Stimulated activated CD4-positive, alpha-beta T cell treated with anti-CD3 and anti-CD28 coated beads, Interleukin-12 subunit alpha, Interleukin-12 subunit beta, amount 100 ng/mL, for 24 hours (primary cell): ENCODE results near the gene SPDYC.
"Not testable (repeated sequence)": the region's sequence is repeated elsewhere in the genome, so short reads cannot be mapped to it uniquely, and the experiment has no call there.

Source experiments
- DNase-seq, 2 experiments: peaks; one replicate each; pipeline ENCODE4 v3.0.0-alpha.2; 2020; ENCODE audit warnings: low read depth in 2 of 2

SPDYC gene

DNA sequence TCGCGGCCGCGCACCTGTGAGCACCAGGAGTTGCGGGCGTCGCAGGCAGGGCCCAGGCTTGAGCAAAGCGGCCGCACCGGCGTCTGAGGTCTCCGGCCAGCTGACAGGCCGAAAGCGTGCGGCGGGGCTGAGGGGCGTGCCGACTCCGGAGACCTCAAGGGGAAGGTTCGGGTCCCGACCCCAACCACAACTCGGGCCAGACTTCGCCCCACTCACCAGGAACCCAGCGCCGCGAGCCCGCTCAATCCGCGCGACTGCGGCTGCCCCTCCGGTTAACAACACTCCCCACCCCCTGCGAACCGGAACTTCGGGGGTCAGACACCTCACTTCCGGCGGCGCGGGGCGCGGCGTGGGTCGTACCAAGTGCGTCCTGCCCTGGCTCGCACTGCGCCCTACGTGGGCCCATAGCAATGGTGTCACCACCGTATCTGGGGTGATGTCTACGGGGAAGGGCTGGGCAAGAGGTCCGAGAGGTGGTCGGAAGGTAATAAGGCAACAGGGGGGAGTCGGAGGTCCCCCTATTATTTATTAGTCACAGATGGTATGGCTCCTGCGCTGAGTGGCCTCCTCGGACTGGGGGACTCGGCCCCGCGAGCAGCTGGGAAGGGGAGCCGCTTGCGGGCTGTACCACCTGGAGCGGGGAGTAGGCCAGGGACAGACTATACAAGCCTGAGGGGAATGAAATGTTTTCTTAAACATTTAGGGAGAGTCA, 35.6 kb upstream of the SPDYC start, which contains the start of gene SYVN1:
SYVN1 (minus strand) TSS at position 280 of the 712 bp plus-strand sequence. CDS start 918 bp downstream, outside the sequence.
- DNase-seq, result peak; percentile 87 to 90

DNA sequence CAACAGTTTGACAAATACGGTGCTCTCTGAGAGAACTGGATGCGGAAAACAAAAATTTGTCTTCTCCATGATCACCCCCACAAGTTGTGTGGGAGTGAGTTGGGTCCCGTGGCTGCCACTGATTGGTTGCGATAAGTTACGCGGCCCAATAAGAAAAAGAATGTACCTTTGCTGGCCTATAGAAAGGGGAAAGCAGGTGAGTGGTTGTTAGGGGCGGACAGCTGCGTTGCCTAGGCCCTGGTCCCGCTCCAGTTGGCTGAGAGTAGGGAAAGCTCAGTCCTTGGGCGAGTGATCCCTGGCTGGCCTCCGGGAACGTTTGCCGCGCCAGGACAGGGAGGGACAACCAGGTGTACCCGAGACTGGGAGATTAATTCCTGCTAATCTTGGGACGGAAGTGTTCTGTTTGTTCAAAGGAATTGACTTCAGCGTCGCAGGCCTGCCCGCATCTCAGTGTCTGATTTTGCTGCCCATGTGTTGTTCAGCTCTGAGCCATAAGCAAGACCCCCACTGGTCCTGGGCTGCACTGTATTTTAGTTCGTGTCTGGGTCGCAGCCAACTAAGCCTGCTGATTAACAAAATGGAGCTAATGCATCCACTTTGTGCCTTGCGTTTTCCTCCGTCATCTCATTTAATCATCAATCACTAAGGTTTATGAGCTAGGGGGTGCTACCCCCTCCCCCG, 34.9 kb upstream of the SPDYC start:
- DNase-seq, result peak; percentile 66 to 72

DNA sequence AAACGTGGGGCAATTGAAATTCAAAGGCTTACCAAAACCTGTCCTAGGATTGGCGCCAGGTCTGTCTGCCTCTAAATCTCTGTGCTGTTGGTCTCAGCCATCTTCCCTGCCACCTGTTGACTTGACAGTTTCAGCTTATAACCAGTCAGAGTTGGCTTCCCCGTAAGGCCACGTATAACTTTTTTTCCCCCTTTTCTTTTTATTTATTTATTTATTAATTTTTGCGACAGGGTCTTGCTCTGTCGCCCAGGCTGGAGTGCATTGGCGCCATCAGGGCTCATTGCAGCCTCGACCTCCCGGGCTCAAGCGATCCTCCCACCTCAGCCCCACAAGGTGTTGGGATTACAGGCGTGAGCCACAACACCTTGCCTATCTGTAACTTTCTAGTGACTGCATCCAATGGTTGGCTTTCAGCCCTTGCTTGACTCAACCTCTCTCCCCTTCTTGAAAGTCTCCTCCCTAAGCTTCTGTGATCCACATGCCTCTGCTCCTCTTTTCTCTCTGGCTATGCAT, 34.3 kb upstream of the SPDYC start:
- DNase-seq, result no peak

DNA sequence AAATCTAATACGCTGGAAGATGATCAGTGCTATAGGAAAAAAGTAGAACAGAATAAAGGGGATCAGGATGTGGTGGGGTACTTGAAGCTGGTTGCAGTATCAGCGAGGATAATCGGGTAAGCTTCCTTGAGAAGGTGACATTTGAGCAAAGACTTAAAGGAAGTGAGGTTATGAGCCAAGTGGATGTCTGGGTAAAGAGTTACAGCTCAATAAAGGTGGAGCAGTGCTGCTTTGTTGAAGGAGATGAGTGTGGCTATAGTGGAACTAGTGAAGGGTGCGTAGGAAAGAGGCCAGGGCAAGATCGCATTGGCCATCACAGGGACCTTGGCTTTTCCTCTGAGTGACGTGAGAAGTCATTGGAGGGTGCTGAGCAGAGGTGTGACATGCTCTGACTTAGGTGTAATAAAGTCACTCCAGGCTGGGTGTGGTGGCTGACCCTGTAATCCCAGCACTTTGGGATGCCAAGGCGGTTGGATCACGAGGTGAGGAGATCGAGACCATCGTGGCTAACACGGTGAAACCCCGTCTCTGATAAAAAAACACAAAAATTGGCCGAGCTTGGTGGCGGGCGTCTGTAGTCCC, 33.4 kb upstream of the SPDYC start:
- no peak for DNase-seq

DNA sequence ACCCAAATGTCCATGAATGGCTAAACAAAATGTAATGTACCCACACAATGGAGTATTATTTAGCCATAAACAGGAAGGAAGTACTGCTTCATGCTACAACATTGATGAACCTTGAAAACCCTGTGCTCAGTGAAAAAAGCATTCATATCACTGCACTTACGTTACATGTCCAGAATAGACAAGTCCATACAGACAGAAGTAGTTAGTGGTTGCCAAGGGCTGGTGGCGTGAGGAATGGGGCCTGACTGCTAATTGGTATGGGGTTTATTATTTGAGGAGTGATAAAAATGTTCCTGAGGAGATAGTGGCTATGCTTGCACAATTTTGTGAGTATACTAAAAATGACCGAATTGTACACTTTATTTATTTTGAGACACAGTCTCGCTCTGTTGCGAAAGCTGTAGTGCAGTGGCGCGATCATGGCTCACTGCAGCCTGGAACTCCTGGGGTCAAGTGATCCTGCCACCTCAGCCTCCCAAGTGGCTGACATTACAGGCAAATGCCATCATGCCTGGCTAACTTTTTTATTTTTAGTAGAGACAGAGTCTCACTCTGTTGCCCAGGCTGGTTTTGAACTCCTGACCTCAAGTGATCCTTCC, 28.0 kb upstream of the SPDYC start:
- DNase-seq, result no peak

- DNase-seq, result no peak
These were observed 22.5 kb upstream of the SPDYC start for GRCh38 chr11:65147352-65148075.

GRCh38 chr11:65148657-65149056, 21.4 kb upstream of the SPDYC start:
- DNase-seq, result no peak

DNA sequence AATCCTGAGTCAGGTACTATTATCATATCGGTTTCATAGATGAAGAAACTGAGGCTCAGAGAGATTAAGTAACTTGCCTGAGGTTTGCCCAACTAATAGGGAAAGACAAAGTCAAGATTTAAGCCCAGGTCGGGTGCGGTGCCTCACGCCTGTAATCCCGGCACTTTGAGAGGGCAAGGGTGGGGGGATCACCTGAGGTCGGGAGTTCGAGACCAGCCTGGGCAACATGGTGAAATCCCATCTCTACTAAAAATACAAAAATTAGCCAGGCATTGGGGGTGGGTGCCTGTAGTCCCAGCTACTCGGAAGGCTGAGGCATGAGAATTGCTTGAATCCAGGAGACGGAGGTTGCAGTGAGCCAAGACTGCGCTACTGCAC, 19.9 kb upstream of the SPDYC start:
- not testable (repeated sequence) for DNase-seq

DNA sequence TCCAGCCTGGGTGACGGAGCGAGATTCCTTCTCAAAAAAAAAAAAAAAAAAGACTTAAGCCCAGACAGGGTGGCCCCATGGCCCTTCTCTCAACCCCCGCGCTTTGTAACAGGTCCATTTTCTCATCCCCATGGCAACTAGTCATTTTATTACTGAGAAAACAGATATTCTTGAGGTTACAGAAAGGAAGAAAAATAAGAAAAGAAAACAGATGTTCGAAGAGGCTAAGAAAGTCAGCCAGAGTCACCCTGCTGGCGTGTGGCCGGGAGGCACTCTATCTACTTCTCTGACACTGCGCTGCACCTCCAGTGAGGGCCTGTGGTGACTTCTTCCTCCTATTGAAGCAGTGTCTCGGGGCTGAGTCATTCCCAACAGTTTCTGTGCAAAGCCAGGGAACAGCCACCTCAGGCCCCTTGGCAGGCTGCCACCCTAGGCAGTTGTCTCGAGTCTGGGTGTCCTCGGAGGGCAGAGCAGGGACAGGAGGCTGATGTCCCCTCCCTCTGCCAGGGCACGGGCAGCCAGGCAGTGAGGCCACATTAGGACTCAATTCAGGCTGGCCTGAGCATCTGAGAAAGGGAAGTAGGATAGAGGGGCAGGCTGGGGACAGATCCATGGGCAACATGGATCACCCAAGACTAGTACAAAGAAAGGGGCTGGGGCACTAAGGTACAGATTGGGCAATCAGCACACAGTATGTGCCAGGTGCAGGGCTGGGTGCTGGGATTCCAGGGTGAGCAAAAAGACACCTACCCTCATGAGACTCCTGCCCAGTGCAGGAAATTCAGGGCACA, 19.3 kb upstream of the SPDYC start:
- no peak for DNase-seq

GRCh38 chr11:65151331-65151899, 18.6 kb upstream of the SPDYC start:
- DNase-seq, result no peak

DNA sequence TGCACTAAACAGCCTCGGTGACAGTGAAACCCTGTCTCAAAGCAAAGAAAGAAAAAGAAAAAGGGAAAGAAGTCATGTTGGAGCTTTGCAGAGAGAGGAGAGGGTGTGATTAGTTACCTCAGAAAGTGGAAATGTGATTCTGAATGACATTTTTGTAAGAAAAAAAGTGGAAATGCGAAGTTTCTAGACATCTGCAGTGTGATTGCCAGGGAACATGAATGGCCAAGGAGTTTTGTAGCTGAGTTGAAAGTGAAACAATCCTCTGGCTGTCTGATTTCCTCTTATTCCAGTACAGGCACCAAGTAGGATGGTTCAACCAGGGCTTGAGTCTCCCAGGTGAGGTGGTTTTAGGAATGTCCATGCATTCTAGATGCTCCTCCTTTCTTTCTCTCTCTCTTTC, 17.9 kb upstream of the SPDYC start:
- DNase-seq, result no peak

GRCh38 chr11:65156256-65156655, 13.8 kb upstream of the SPDYC start:
- no peak for DNase-seq

DNA sequence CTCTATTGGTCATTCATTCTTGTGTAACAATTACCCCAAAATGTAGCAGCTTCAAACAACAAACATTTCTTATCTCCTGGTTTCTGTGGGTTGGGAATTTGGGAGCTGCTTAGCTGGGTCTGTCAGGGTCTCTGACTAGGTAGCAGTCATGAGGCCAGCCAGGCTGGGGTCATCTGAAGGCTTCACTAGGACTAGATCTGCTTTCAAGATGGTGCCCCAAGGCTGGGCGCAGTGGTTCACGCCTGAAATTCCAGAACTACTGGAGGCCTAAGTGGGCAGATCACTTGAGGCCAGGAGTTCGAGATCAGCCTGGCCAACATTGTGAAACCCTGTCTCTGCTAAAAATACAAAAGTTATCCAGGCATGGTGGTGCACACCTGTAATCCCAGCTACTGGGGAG, 13.1 kb upstream of the SPDYC start:
- DNase-seq, result no peak

GRCh38 chr11:65157336-65157735, 12.7 kb upstream of the SPDYC start:
- no peak for DNase-seq

DNA sequence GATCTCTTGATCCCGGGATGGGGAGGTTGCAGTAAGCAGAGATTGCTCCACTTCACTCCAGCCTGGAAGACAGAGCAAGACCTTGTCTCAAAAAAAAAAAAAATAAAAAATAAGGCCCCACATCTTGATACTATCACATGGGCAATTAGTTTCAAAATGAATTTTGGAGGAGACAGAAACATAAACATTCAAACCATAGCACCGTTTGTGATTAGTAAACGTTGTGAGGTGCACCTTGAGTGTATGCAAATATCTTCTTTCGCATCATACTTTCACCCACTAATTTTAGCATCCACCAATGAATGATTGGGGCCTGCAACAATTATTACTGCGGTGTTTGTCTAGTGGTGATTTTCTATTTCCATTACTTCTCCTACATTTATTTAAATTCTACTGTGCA, 11.0 kb upstream of the SPDYC start:
- DNase-seq, result no peak

DNA sequence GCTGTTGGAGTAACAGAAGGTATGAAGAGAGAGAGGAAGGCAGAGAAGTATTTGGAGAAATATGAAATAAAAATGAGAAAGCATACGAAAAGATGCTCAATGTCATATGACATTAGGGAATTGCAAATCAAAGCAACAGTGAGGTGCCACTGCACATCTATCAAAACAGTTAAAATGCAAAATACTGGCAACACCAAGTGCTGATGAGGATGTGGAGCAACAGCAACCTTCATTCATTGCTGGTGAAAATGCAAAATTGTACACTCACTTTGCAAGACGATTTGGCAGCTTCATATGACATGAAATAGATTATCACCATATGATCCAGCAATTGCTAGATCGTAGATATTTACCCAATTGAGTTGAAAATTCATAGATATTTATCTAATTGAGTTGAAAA, 9.4 kb upstream of the SPDYC start:
- no peak for DNase-seq

DNA sequence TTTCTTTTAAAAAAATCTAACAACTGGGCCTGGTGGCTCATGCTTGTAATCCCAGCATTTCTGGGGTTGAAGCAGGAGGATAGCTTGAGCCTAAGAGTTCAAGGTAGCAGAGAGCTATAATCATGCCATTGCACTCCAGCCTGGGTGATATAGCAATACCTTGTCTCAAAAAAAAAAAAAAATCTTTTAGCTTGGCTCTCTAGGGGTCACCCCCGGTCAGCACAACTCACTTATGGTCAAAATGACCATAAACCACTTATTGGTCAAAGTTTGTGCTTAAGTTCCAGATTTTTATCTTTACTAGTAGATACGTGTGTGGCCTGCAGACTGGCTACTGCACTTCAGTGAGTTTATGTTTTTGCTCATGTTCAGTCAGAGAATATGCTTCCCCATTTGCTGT, 6.3 kb upstream of the SPDYC start:
- no peak for DNase-seq

- no peak for DNase-seq
These were observed 4.4 kb upstream of the SPDYC start for GRCh38 chr11:65165410-65166317.

DNA sequence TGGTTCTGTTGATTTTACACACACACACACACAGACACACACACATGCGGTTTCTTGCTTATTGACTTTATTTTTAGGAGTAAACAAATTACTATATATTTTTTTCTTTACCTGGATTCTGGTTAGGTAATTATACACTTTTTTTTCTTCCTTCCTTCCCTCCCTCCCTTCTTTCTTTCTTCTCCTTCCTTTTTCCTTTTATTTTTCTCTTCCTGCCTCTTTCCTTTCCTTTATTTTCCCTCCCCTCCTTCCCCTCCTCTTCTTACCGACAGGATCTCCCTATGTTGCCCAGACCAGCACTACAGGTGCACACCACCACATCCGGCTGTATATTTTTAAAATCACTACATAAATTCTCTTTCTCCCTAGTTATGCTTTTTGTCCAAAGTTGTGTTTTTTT, 3.1 kb upstream of the SPDYC start:
- no peak for DNase-seq

DNA sequence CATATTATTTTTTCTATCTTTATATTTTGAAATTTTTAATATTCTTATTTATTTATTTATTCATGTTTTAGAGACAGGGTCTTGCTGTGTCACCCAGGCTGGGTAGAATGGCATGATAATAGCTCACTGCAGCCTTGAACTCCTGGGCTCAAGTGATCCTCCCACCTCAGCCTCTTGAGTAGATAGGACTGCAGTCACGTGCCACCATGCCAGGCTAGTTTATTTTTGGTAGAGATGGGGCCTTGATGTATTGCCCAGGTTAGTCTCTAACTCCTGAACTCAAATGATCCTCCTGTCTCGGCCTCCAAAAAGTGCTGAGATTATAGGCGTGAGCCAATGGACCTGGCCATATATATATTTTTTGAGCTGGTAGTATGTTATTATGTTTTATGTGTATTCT, 2.4 kb upstream of the SPDYC start:
- DNase-seq, result no peak
